Keratinocyte (primary cell): ENCODE data around the gene CCDC197. TPM values are rescaled to one million over a fixed set of nuclear protein-coding genes. Genes with fewer than 3 reads are reported as not detected.

Source experiments
- DNase-seq: peaks from one replicate; pipeline ENCODE4 v3.0.0-alpha.2; 2011; ENCODE audit warnings: low read depth, missing footprints, low spot score
- FAIRE-seq: peaks from 2 replicates; lab custom pipeline; 2011; peaks lifted over from hg19 to GRCh38; lab: Jason Lieb, UNC
- H2AFZ ChIP-seq: 2 replicates; pipeline ENCODE4 v1.6.0; 2012; ENCODE audit warnings: low read length, control low read depth, inconsistent platforms; ENCODE audit not compliant: control insufficient read depth
- H3K27ac ChIP-seq: 2 replicates; pipeline ENCODE4 v1.5.1; 2011; ENCODE audit warnings: low read length; ENCODE audit not compliant: control insufficient read depth, insufficient read depth
- H3K27me3 ChIP-seq: 3 replicates; pipeline ENCODE4 v1.6.0; 2011; ENCODE audit warnings: low read length; ENCODE audit not compliant: control insufficient read depth, insufficient read depth; ENCODE audit errors: extremely low read depth
- H3K36me3 ChIP-seq, 2 experiments: 2 replicates in 1 of 2; 3 replicates in 1 of 2; pipeline ENCODE4 v1.5.1; 2011; ENCODE audit warnings: low read length in 2 of 2, mild to moderate bottlenecking in 1 of 2; ENCODE audit not compliant: control insufficient read depth in 2 of 2, insufficient read depth in 2 of 2; ENCODE audit errors: extremely low read depth in 1 of 2
- H3K4me1 ChIP-seq: 3 replicates; pipeline ENCODE4 v1.5.1; 2011; ENCODE audit warnings: low read length; ENCODE audit not compliant: control insufficient read depth, insufficient read depth; ENCODE audit errors: extremely low read depth
- H3K4me2 ChIP-seq: 3 replicates; pipeline ENCODE4 v1.6.0; 2011; ENCODE audit warnings: low read depth, low read length; ENCODE audit not compliant: control insufficient read depth, insufficient read depth; ENCODE audit errors: extremely low read depth
- H3K4me3 ChIP-seq, 3 experiments: fragments of 200-600 bp in 1 of 3; sonication (generic) in 1 of 3; 2 replicates in 2 of 3; 3 replicates in 1 of 3; pipeline ENCODE4 v1.5.1; 2011 to 2016; ENCODE audit warnings: low read length in 3 of 3, mild to moderate bottlenecking in 3 of 3, control low read depth in 2 of 3, inconsistent platforms in 1 of 3, low read depth in 1 of 3, mixed read lengths in 1 of 3, mixed run types in 1 of 3, moderate library complexity in 1 of 3; ENCODE audit not compliant: control insufficient read depth in 2 of 3, insufficient read depth in 2 of 3; ENCODE audit errors: extremely low read depth in 1 of 3
- H3K79me2 ChIP-seq: 2 replicates; pipeline ENCODE4 v1.6.0; 2012; ENCODE audit warnings: low read length; ENCODE audit not compliant: control insufficient read depth, insufficient read depth
- H3K9ac ChIP-seq: 3 replicates; pipeline ENCODE4 v1.6.0; 2011; ENCODE audit warnings: low read length; ENCODE audit not compliant: control insufficient read depth, insufficient read depth; ENCODE audit errors: extremely low read depth
- H3K9me1 ChIP-seq: 3 replicates; pipeline ENCODE4 v1.6.0; 2011; ENCODE audit warnings: low read length; ENCODE audit not compliant: control insufficient read depth, insufficient read depth; ENCODE audit errors: extremely low read depth
- H3K9me3 ChIP-seq: 2 replicates; pipeline ENCODE4 v1.5.1; 2012; ENCODE audit warnings: low read depth, low read length; ENCODE audit not compliant: control insufficient read depth
- H4K20me1 ChIP-seq: 3 replicates; pipeline ENCODE4 v1.6.0; 2011; ENCODE audit warnings: low read length; ENCODE audit not compliant: control insufficient read depth, insufficient read depth; ENCODE audit errors: extremely low read depth
- EZH2 ChIP-seq: IDR thresholded peaks from one replicate; pipeline ENCODE4 v1.6.1; 2012; ENCODE audit warnings: inconsistent platforms, mild to moderate bottlenecking, low read length, moderate library complexity
- dilution Hi-C: fragments of 300-500 bp; cut with MboI; formaldehyde crosslinking; loops from one replicate; pipeline ENCODE4 v1.7.0; 2020; ENCODE audit warnings: low sequenced_read_pairs; ENCODE audit not compliant: extremely low pct_ligation_motif_present
- polyA plus RNA-seq, 5 experiments: library from polyadenylated mRNA; depleted of rRNA in 3 of 5; stranded (reverse) in 3 of 5; stranded (forward) in 1 of 5; unstranded in 1 of 5; fragments of >200 nt; gene quantifications; 1 replicate in 1 of 5; 2 replicates in 3 of 5; 3 replicates in 1 of 5; pipeline versions ENCODE4 v1.2.1 to v1.2.3, GENCODE V29; 2011 to 2012; ENCODE audit warnings: missing spikeins in 2 of 5, low read depth in 1 of 5, low replicate concordance in 1 of 5
- TF ChIP-seq, protein P1 (sequence below), 3 experiments: IDR thresholded peaks in 1 of 3; conservative IDR thresholded peaks in 1 of 3; optimal IDR thresholded peaks in 1 of 3; 2 replicates in 2 of 3; 3 replicates in 1 of 3; pipeline versions ENCODE3 to v1.5.1; 2011; ENCODE audit warnings: low read length in 3 of 3, mild to moderate bottlenecking in 3 of 3, moderate library complexity in 2 of 3, control low read depth in 1 of 3, inconsistent platforms in 1 of 3; ENCODE audit not compliant: insufficient read depth in 2 of 3; ENCODE audit errors: extremely low read depth in 1 of 3

Gene CCDC197
- polyA plus RNA-seq, 1 donor (not counting 4 experiments of a cell fraction or from before 2014, with no cell fraction given): not detected

GRCh38 chr14:94026173-94026888 lies 29.2 kb downstream of the CCDC197 start, which contains the start of gene OTUB2:
Gene OTUB2, plus strand, starts transcription at chr14:94026340. Its CDS starts 198 bp downstream, at chr14:94026538.
- H2AFZ ChIP-seq: peak within 1 kb of the TSS; percentile 74
- dilution Hi-C loops: no loop called here
- H3K79me2 ChIP-seq: no peaks in the 10 kb centered on the region
- peak within 1 kb of the TSS; percentile 75 for H3K4me2 ChIP-seq
- H3K9ac ChIP-seq: no peak within 1 kb of the TSS
- H3K36me3 ChIP-seq: no peaks in the 10 kb centered on the region
- no peaks in the 10 kb centered on the region for H3K27me3 ChIP-seq
- no peaks in the 10 kb centered on the region for H3K9me3 ChIP-seq
- FAIRE-seq: peak; percentile 97
- H3K27ac ChIP-seq: no peak within 1 kb of the TSS
- peaks cover 15% of the 10 kb centered on the region for H3K4me1 ChIP-seq
- peaks cover 6% of the 10 kb centered on the region for H3K9me1 ChIP-seq
- DNase-seq: peak; percentile 93
- peak within 1 kb of the TSS; percentile 34 to 62 (median 61) for H3K4me3 ChIP-seq
- peaks cover 3% of the 10 kb centered on the region for H4K20me1 ChIP-seq
- no peak for TF ChIP-seq EZH2
- TF ChIP-seq, protein P1, sequence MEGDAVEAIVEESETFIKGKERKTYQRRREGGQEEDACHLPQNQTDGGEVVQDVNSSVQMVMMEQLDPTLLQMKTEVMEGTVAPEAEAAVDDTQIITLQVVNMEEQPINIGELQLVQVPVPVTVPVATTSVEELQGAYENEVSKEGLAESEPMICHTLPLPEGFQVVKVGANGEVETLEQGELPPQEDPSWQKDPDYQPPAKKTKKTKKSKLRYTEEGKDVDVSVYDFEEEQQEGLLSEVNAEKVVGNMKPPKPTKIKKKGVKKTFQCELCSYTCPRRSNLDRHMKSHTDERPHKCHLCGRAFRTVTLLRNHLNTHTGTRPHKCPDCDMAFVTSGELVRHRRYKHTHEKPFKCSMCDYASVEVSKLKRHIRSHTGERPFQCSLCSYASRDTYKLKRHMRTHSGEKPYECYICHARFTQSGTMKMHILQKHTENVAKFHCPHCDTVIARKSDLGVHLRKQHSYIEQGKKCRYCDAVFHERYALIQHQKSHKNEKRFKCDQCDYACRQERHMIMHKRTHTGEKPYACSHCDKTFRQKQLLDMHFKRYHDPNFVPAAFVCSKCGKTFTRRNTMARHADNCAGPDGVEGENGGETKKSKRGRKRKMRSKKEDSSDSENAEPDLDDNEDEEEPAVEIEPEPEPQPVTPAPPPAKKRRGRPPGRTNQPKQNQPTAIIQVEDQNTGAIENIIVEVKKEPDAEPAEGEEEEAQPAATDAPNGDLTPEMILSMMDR (optimal IDR thresholded peaks at IDR 0.05 in 1 of 3, IDR thresholded peaks at IDR 0.05 in 1 of 3, conservative IDR thresholded peaks at IDR 0.05 in 1 of 3; ENCODE audit: extremely low read depth in 1 of 3, insufficient read depth in 2 of 3, low read length in 3 of 3): no peak

DNA sequence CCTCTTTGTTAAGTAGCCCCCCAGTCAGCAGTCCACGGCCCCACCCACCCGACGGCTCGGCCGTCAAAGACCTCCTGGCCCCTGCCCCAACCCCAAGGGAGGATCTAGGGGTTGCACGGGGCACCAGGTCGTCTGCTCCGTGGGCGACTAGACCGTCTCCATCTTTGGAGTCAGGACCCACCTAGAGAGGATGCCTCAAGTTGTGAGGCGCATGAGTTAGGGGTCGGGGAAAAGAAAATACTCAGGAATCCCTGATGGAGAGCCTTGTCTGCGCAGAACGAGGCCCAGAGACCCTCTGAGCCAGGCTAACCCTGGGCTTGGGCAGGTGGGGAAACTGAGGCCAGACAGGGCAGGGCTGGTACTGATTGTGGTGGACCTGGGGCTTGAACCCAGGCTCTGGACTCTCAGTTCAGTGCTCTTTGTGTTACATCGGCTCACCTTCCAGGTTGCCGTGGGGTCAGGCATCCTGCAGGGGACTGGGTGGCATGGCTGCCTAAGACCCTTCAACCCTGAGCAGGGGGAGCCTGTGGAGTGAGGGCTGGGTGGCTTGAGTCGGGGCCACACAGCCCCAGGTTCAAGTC lies 29.9 kb downstream of the CCDC197 start:
- no peak overlapping the region for H3K27ac ChIP-seq

More for the DNA sequence above, 29.9 kb downstream of the CCDC197 start:
- Histone ChIP-seq H3K9me1 (peaks cover 6% of the 10 kb centered on the region), H3K4me3 (peak overlapping the region; percentile 34 to 62 (median 61)), H3K4me2 (peak overlapping the region; percentile 35), H4K20me1 (peaks cover 3% of the 10 kb centered on the region), H2AFZ (no peak overlapping the region), H3K9ac (no peak overlapping the region), H3K4me1 (peaks cover 15% of the 10 kb centered on the region), H3K27me3 (no peaks in the 10 kb centered on the region), H3K36me3 (no peaks in the 10 kb centered on the region), H3K9me3 (no peaks in the 10 kb centered on the region), H3K79me2 (no peaks in the 10 kb centered on the region)
- TF ChIP-seq, protein P1 (optimal IDR thresholded peaks at IDR 0.05 in 1 of 3, IDR thresholded peaks at IDR 0.05 in 1 of 3, conservative IDR thresholded peaks at IDR 0.05 in 1 of 3; ENCODE audit: extremely low read depth in 1 of 3, insufficient read depth in 2 of 3, low read length in 3 of 3): no peak
- no peak for TF ChIP-seq EZH2
- DNase-seq: no peak
- FAIRE-seq: no peak
- dilution Hi-C loops: no loop called here
